GM21390 (cell line): ENCODE results near the gene SMKR1.
"Not testable (repeated sequence)": the region's sequence is repeated elsewhere in the genome, so short reads cannot be mapped to it uniquely, and the experiment has no call there.

ENCODE experiments used
- ATAC-seq: cut with Tn5 transposase; IDR thresholded peaks from one replicate; pipeline ENCODE4 v1.9.1; 2021; ENCODE audit not compliant: unreplicated experiment

SMKR1 gene

DNA sequence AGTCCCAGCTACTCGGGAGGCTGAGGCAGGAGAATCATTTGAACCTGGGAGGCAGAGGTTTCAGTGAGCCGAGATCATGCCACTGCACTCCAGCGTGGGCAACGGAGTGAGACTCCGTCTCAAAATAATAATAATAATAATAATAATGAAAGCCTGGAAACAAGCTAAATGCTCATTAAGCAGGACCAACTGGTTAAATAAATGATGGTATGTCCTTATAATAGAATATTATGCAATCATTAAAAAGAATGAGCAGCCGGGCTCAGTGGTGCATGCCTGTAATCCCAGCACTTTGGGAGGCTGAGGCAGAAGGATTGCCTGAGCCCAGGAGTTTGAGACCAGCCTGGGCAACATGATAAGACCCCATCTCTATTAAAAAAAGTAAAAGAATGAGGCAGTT, 21.0 kb upstream of the SMKR1 start:
- not testable (repeated sequence) for ATAC-seq

GRCh38 chr7:129482781-129483180, 19.6 kb upstream of the SMKR1 start:
- no peak for ATAC-seq

- ATAC-seq = no peak
Measured at GRCh38 chr7:129489491-129489890, 12.8 kb upstream of the SMKR1 start.

- no peak for ATAC-seq
Measured at GRCh38 chr7:129492391-129492790, 9.9 kb upstream of the SMKR1 start.

DNA sequence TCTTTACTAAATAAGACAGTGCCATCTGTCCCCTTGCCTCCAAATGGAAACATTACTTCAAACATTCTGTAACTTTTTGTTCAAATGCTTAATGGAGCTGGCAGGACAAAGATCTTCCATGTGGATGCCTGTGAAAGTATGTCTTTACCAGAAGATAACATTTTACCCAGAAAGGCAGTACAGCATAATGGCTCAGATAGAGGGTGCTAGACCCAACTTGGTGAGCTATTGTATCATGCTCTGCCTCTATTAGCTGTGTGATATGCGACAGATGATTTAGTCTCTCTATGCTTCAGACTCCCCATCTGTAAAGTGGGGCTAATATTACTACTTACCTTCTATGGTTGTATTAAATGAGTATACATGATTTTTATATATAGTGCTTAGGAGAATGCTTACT, 8.8 kb upstream of the SMKR1 start:
- no peak for ATAC-seq

GRCh38 chr7:129494041-129494440, 8.3 kb upstream of the SMKR1 start:
- peak; percentile 86 for ATAC-seq

DNA sequence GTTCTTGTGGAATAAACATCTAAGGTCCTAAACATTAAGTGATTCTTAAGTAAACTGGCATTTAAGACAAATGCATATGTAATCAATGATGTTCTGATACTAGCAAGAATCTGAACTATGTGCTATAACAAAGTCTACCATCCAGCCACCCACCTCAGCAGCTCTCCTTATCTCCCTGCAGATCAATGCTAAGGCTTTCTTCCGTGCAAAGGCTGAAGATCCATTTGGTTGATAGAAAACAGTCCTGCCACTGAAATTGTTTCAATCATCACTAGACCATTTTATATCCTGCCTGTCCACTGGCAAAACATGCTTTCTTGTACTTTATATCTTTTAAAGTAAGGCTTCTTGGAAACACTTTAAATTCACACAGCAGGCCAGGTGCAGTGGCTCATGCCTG, 6.3 kb upstream of the SMKR1 start:
- no peak for ATAC-seq

- no peak for ATAC-seq
Measured at GRCh38 chr7:129496653-129497052, 5.7 kb upstream of the SMKR1 start.

- no peak for ATAC-seq
Measured at GRCh38 chr7:129497156-129497555, 5.2 kb upstream of the SMKR1 start.

DNA sequence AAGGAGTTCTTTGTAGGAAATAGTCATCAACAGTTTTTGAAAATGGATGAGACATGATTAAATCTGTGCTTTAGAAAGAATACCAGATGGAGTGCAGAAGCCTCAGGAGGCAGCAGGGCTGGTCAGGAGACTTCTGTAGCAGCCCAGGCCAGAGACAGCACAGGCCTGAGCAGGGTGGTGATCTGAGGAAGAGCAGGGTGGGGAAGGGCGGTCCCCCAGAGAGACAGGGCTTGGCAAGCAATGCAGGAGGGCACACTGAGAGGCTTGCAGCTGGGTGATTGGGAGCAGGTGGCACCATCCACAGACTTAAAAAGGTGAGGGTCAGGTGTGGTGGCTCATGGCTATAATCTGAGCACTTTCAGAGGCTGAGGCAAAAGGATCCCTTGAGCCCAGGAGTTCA, 4.3 kb upstream of the SMKR1 start:
- ATAC-seq = no peak

DNA sequence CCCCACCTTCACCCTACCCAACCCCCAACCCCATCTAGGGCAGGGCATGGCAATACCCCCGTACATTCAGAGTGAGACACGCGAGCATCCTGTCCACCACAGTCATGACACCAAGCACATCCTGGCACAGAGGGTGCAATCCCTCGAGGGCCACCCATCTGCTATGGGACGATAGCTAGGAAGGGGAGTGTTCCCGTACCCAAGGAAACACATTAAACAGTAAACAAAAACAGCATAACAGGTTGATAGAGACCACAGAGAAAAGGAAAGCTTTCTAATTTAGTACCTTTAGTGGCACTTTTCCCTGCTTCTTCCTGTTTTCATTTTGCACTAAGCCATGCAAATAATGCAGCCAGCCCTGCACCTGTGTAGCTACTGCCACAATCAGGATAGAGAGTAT, 2.3 kb upstream of the SMKR1 start:
- no peak for ATAC-seq

DNA sequence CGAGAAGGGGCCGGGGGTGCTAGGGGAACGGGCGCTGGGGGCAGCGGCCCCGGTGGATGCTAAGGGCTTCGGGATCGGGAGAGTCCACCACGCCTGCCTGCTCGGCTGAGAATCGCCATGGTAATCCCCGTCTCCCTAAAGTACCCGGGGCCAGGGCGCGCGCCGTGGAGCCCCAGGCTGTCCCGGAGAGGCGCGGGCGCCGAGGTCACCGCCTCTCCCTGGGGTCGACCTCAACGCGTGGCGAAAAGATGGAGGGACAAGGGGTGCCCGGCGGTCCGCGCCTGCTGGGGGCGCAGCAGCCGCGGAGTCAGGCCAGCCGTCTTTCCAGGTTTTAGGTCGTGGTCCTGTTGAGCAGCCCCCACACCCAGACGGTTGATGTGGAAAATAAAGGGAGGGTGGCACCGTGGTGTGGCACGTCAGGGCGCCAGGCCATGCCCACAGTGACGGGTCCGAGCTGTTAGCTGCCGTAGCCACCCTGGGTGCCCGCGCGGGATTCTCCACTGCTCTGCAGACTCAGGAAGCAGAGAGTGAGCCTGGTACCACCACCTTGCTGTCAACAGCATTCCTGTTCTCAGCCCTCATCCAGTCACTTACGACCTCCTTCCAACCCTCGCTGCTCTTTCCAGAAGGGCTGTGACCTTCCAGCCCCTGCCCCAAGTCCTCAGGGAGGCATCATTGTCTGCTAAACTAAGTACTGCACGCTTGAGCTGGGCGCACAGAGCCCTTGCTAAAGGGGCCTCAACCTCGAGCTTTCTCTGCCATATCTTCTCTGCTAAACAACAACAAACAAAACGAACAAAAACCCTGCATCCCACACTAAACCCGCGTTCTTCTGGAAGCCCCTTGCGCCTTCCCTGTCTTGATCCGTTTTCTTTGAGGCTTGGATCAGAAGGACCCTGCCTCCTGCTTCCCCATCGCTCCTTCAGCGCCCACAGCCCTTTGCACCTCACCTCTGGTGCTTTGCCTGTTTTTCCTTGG, 666 bp downstream of the SMKR1 start:
- no peak for ATAC-seq

DNA sequence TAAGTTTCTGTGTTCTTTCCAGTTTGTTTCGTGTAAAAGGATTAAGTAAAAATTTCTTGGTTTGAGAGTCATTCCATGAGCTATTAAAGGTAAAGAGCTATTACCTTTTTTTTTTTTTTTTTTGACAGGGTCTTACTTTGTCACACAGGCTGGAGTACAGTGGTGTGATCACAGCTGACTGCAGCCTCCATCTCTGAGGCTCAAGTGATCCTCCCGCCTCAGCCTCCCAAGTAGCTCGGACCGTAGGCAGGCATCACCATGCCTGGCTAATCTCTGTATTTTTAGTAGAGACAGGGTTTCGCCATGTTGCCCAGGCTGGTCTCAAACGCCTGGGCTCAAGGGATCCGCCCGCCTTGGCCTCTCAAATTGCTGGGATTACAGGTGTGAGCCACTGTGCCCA, 1.4 kb downstream of the SMKR1 start:
- ATAC-seq = no peak

DNA sequence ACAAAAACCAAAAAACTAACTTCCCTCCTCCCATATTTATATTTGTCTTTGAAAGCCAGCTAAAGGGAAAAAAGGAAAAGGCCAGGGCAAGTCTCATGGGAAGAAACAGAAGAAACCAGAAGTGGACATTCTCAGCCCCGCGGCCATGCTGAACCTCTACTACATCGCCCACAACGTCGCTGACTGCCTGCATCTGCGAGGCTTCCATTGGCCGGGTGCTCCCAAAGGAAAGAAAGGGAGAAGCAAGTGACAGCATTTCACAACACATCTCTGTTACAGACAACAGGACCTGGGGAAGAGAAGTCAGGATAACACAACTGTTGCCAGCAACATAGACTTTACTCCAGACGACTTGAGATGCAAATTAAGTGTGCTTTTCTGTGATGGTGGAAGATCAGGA, 9.9 kb downstream of the SMKR1 start:
- no peak for ATAC-seq

GRCh38 chr7:129513546-129513945, 11.2 kb downstream of the SMKR1 start:
- ATAC-seq = no peak

- no peak for ATAC-seq
Measured at GRCh38 chr7:129514683-129515082, 12.4 kb downstream of the SMKR1 start.

- no peak for ATAC-seq
Measured at GRCh38 chr7:129515381-129515780, 13.1 kb downstream of the SMKR1 start.

- no peak for ATAC-seq
Measured at GRCh38 chr7:129517931-129518330, 15.6 kb downstream of the SMKR1 start.

DNA sequence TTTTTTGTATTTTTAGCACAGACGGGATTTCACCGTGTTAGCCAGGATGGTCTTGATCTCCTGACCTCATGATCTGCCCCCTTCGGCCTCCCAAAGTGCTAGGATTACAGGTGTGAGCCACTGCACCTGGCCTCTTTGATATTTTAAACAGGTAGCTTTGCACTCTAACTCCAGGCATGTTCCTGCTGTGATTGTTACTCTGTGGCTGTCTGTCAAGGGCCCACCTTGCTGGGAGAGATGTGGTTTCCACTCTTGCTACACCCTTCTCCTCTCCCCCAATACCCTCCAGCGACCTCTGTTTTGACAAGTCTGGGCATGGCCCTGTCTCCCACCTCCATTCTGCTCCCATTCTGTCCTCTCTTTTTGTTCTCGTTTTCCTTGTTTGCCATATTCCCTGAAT, 17.1 kb downstream of the SMKR1 start:
- no peak for ATAC-seq

- ATAC-seq = no peak
Measured at GRCh38 chr7:129522088-129522970, 20.0 kb downstream of the SMKR1 start.

- no peak for ATAC-seq
Measured at GRCh38 chr7:129522971-129523340, 20.6 kb downstream of the SMKR1 start.

GRCh38 chr7:129523924-129524323, 21.6 kb downstream of the SMKR1 start:
- no peak for ATAC-seq
